D721Med (cell line): ENCODE measurements around the gene PCED1A.

Experiments used
- DNase-seq: peaks from one replicate; pipeline ENCODE4 v3.0.0; 2011; ENCODE audit warnings: low spot score; ENCODE audit not compliant: insufficient read length
- FAIRE-seq: peaks from 2 replicates; lab custom pipeline; 2011; peaks lifted over from hg19 to GRCh38; lab: Jason Lieb, UNC
- CTCF ChIP-seq: IDR thresholded peaks from 2 replicates; pipeline ENCODE4 v1.5.1; 2012; ENCODE audit warnings: mild to moderate bottlenecking, control low read depth; ENCODE audit not compliant: insufficient read depth; ENCODE audit errors: missing control alignments

PCED1A gene

GRCh38 chr20:2829376-2829775 is 11.1 kb downstream of the PCED1A start:
- TF ChIP-seq CTCF, result no peak
- no peak for FAIRE-seq
- no peak for DNase-seq

- no peak for DNase-seq
- no peak for TF ChIP-seq CTCF
- FAIRE-seq, result no peak
These were observed 13.8 kb downstream of the PCED1A start for GRCh38 chr20:2826655-2827054.

GRCh38 chr20:2825761-2826160 is 14.7 kb downstream of the PCED1A start:
- FAIRE-seq (no peak), DNase-seq (no peak)
- no peak for TF ChIP-seq CTCF

GRCh38 chr20:2822073-2822472 is 18.4 kb downstream of the PCED1A start:
- no peak for FAIRE-seq
- no peak for DNase-seq
- TF ChIP-seq CTCF, result no peak

- FAIRE-seq (no peak), DNase-seq (no peak)
- no peak for TF ChIP-seq CTCF
These were observed 19.3 kb downstream of the PCED1A start for GRCh38 chr20:2820896-2821869.

- TF ChIP-seq CTCF, result no peak
- DNase-seq (no peak), FAIRE-seq (no peak)
These were observed 20.2 kb downstream of the PCED1A start for GRCh38 chr20:2820084-2820895.
